CD8-positive, alpha-beta memory T cell (primary cell): ENCODE results near the gene DPP6. TPM values are rescaled to one million over a fixed set of nuclear protein-coding genes. Genes with fewer than 3 reads are reported as not detected.

Experiments used
- CTCF ChIA-PET: fragments of 350-600 bp; sonication (Branson Sonifier 250); formaldehyde crosslinking; loops from one replicate; lab custom pipeline; 2021; ENCODE audit warnings: antibody characterized with exemption; lab: Charles Lee
- POLR2A ChIA-PET: fragments of 350-600 bp; sonication (Branson Sonifier 250); formaldehyde crosslinking; loops from one replicate; lab custom pipeline; 2021; ENCODE audit warnings: antibody characterized with exemption; lab: Charles Lee
- DNase-seq, 5 donors: peaks; one replicate each; pipeline versions ENCODE4 v3.0.0 to v3.0.0-alpha.2; 2020 to 2022; ENCODE audit warnings: mixed read lengths in 1 of 5
- H3K27ac ChIP-seq: one replicate; pipeline ENCODE4 v1.7.0; 2013; ENCODE audit warnings: low read depth, mild to moderate bottlenecking, low read length, moderate library complexity
- H3K27me3 ChIP-seq: 2 replicates; pipeline ENCODE4 v1.7.0; 2013; ENCODE audit warnings: low read length, mild to moderate bottlenecking; ENCODE audit not compliant: insufficient read depth, poor library complexity, severe bottlenecking
- H3K36me3 ChIP-seq: 2 replicates; pipeline ENCODE4 v1.7.0; 2013; ENCODE audit warnings: mild to moderate bottlenecking, low read length, moderate library complexity; ENCODE audit not compliant: insufficient read depth
- H3K4me1 ChIP-seq: 2 replicates; pipeline ENCODE4 v1.7.0; 2013; ENCODE audit warnings: mild to moderate bottlenecking, low read length, moderate library complexity; ENCODE audit not compliant: insufficient read depth
- H3K4me3 ChIP-seq: 2 replicates; pipeline ENCODE4 v1.7.0; 2013; ENCODE audit warnings: mild to moderate bottlenecking, low read length
- H3K9me3 ChIP-seq: 2 replicates; pipeline ENCODE4 v1.7.0; 2013; ENCODE audit warnings: mild to moderate bottlenecking, low read length
- H3K27ac Mint-ChIP-seq, 8 donors: one replicate each; pipeline ENCODE4 v1.8.0; 2020 to 2021; ENCODE audit warnings: mixed read lengths in 8 of 8, mild to moderate bottlenecking in 6 of 8, inconsistent platforms in 3 of 8, moderate library complexity in 3 of 8
- H3K27me3 Mint-ChIP-seq, 2 donors: one replicate each; pipeline ENCODE4 v1.8.0; 2020 to 2021; ENCODE audit warnings: mixed read lengths in 2 of 2, mild to moderate bottlenecking in 1 of 2, moderate library complexity in 1 of 2
- H3K36me3 Mint-ChIP-seq, 3 donors: one replicate each; pipeline ENCODE4 v1.8.0; 2020 to 2021; ENCODE audit warnings: mixed read lengths in 3 of 3, inconsistent platforms in 1 of 3, mild to moderate bottlenecking in 1 of 3
- H3K4me1 Mint-ChIP-seq, 3 donors: one replicate each; pipeline ENCODE4 v1.8.0; 2020 to 2021; ENCODE audit warnings: mixed read lengths in 3 of 3, inconsistent platforms in 1 of 3, mild to moderate bottlenecking in 1 of 3
- H3K4me3 Mint-ChIP-seq, 7 donors: one replicate each; pipeline ENCODE4 v1.8.0; 2020 to 2021; ENCODE audit warnings: mixed read lengths in 7 of 7, mild to moderate bottlenecking in 6 of 7, moderate library complexity in 4 of 7, inconsistent platforms in 2 of 7
- H3K9me3 Mint-ChIP-seq, 5 donors: one replicate each; pipeline ENCODE4 v1.8.0; 2020 to 2022; ENCODE audit warnings: mixed read lengths in 5 of 5, mild to moderate bottlenecking in 3 of 5, moderate library complexity in 2 of 5, inconsistent platforms in 1 of 5
- polyA plus RNA-seq: library from polyadenylated mRNA; unstranded; fragments of 300-500 nt; fragmentation: Illumina TruSeq; gene quantifications from one replicate; pipeline ENCODE4 v1.2.3, GENCODE V29; 2021
- total RNA-seq, 2 experiments: library from RNA; stranded (reverse); gene quantifications; one replicate each; pipeline ENCODE4 v1.2.3, GENCODE V29; 2021

Gene DPP6
- total and polyA plus RNA-seq, 3 experiments from 2014 or later, result not detected

DNA sequence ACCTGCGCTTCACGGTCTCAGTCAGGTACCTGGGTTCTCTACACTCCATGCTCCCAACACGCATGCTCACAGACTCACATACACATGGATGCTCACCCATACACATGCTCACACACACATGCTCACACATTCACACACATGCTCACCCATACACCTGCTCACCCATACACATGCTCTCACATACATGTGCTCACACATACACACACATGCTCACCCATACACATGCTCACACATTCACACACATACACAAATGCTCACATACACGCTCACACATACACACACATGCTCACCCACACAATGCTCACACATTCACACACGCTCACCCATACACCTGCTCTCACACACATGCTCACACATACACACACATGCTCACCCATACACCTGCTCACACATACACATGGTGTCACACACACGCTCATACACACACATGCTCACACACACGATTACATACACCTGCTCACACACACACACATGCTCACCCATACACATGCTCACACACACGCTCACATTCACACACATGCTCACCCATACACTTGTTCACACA is 830.8 kb downstream of the DPP6 start:
- H3K9me3 Mint-ChIP-seq, result no peaks in the 10 kb centered on the region
- CTCF ChIA-PET, result no interaction called here
- no peaks in the 10 kb centered on the region for H3K4me1 ChIP-seq
- no peak overlapping the region for H3K4me3 Mint-ChIP-seq
- no peaks in the 10 kb centered on the region for H3K36me3 Mint-ChIP-seq
- H3K27me3 ChIP-seq, result no peaks in the 10 kb centered on the region
- H3K4me3 ChIP-seq, result no peak overlapping the region
- H3K4me1 Mint-ChIP-seq, result no peaks in the 10 kb centered on the region
- no peak overlapping the region for H3K27ac Mint-ChIP-seq
- POLR2A ChIA-PET, result no interaction called here
- H3K27ac ChIP-seq, result no peak overlapping the region
- no peaks in the 10 kb centered on the region for H3K36me3 ChIP-seq
- DNase-seq, result no peak
- peaks cover 2 to 5% of the 10 kb centered on the region in 2 donors for H3K27me3 Mint-ChIP-seq
- H3K9me3 ChIP-seq, result no peaks in the 10 kb centered on the region

DNA sequence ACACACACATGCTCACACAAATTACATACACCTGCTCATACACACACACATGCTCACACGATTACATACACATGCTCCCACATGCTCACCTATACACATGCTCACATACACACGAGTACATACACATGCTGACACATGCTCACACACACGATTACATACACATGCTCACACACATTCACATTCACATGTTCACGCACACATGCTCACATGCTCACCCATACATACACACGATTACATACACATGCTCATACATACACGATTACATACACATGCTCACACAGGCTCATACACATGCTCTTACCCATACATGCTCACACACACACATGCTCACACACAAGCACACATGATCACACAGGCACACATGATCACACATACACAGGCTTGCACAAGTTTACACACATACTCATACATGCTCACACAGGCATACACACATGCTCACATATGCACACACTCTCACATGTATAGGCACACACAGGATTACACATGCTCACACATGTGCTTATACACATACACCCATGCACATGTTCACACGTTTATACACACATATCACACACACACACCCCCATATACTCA is 832.2 kb downstream of the DPP6 start:
- Mint-ChIP-seq H3K4me3 (no peak overlapping the region), H3K27me3 (peaks cover 2 to 4% of the 10 kb centered on the region in 2 donors), H3K9me3 (peaks cover 0 to 3% (median 0%) of the 10 kb centered on the region in 5 donors), H3K4me1 (no peaks in the 10 kb centered on the region), H3K36me3 (no peaks in the 10 kb centered on the region), H3K27ac (no peak overlapping the region)
- Histone ChIP-seq H3K9me3 (no peaks in the 10 kb centered on the region), H3K4me1 (no peaks in the 10 kb centered on the region), H3K36me3 (no peaks in the 10 kb centered on the region), H3K27me3 (no peaks in the 10 kb centered on the region), H3K4me3 (no peak overlapping the region), H3K27ac (no peak overlapping the region)
- ChIA-PET POLR2A (no interaction called here), CTCF (no interaction called here)
- DNase-seq, result no peak

DNA sequence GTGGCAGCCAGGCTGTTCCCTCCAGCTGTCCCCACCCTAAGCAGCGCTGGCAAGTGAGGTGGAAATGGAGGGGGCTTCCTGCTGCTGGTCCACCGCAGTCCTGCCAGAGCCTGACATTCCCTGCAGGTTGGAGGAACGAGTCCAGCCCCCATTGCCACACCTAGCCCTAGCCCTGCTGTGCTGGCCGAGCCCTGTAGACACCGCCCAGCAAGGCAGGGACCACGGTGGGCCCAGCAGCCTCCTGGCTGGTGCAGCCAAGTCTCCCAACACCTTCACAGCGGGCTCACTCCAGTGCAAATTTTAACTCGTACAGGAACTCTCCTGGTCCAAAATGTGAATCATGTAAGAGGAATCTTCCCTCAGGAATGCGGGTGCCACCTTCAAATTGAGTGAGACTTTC is 834.4 kb downstream of the DPP6 start:
- Histone ChIP-seq H3K36me3 (no peaks in the 10 kb centered on the region), H3K4me1 (no peaks in the 10 kb centered on the region), H3K9me3 (no peaks in the 10 kb centered on the region), H3K27me3 (no peaks in the 10 kb centered on the region), H3K4me3 (no peak overlapping the region), H3K27ac (no peak overlapping the region)
- Mint-ChIP-seq H3K36me3 (no peaks in the 10 kb centered on the region), H3K27ac (no peak overlapping the region), H3K27me3 (peaks cover 5 to 8% of the 10 kb centered on the region in 2 donors), H3K4me3 (no peak overlapping the region), H3K9me3 (peaks cover 0 to 3% (median 0%) of the 10 kb centered on the region in 5 donors), H3K4me1 (no peaks in the 10 kb centered on the region)
- ChIA-PET CTCF (no interaction called here), POLR2A (no interaction called here)
- no peak for DNase-seq

DNA sequence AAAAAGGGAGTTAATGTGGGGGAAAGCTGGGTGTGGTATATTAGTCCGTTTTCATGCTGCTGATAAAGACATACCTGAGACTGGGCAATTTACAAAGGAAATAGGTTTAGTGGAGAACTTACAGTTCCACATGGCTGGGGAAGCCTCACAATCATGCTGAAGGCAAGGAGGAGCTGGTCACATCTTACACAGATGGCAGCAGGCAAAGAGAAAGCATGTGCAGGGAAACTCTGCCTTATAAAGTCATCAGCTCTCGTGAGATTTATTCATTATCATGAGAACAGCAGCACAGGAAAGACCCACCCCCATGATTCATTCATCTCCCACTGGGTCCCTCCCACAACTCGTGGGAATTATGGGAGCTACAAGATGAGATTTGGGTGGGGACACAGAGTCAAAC is 836.5 kb downstream of the DPP6 start:
- Mint-ChIP-seq H3K27ac (no peak overlapping the region), H3K9me3 (peaks cover 0 to 3% (median 0%) of the 10 kb centered on the region in 5 donors), H3K27me3 (peaks cover 9 to 11% of the 10 kb centered on the region in 2 donors), H3K4me1 (no peaks in the 10 kb centered on the region), H3K36me3 (no peaks in the 10 kb centered on the region), H3K4me3 (peak overlapping the region in 1 of 7 donors; percentile 65)
- no peaks in the 10 kb centered on the region for H3K36me3 ChIP-seq
- no peaks in the 10 kb centered on the region for H3K27me3 ChIP-seq
- H3K4me1 ChIP-seq, result no peaks in the 10 kb centered on the region
- H3K4me3 ChIP-seq, result no peak overlapping the region
- ChIA-PET CTCF (no interaction called here), POLR2A (no interaction called here)
- no peak overlapping the region for H3K27ac ChIP-seq
- H3K9me3 ChIP-seq, result no peaks in the 10 kb centered on the region
- no peak for DNase-seq

DNA sequence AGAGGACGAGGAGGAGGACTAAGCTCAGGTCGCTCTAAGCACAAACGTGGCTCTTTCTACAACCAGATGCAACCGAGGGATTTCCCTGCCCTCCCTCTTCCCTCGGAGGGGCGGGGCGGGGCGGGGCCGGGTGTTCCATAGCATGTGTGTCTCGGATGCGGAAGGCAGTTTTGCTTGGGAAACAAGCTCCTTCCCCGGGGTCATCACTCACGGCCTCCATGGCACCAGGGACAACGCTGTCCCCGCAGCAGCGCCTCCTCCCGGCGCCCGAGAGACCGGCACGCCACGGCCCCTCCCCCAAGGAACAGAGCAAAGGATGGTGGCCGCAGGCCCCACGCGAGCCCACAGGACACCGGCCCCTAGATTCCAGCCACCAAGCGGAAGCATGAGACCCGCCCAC is 840.3 kb downstream of the DPP6 start:
- Mint-ChIP-seq H3K36me3 (no peaks in the 10 kb centered on the region), H3K4me1 (no peaks in the 10 kb centered on the region), H3K4me3 (no peak overlapping the region), H3K27me3 (peaks cover 17 to 21% of the 10 kb centered on the region in 2 donors), H3K27ac (no peak overlapping the region), H3K9me3 (peaks cover 0 to 3% (median 0%) of the 10 kb centered on the region in 5 donors)
- H3K27me3 ChIP-seq, result no peaks in the 10 kb centered on the region
- no peak for DNase-seq
- H3K4me1 ChIP-seq, result no peaks in the 10 kb centered on the region
- no peak overlapping the region for H3K4me3 ChIP-seq
- H3K9me3 ChIP-seq, result no peaks in the 10 kb centered on the region
- CTCF ChIA-PET, result no interaction called here
- H3K27ac ChIP-seq, result no peak overlapping the region
- POLR2A ChIA-PET, result no interaction called here
- H3K36me3 ChIP-seq, result no peaks in the 10 kb centered on the region

DNA sequence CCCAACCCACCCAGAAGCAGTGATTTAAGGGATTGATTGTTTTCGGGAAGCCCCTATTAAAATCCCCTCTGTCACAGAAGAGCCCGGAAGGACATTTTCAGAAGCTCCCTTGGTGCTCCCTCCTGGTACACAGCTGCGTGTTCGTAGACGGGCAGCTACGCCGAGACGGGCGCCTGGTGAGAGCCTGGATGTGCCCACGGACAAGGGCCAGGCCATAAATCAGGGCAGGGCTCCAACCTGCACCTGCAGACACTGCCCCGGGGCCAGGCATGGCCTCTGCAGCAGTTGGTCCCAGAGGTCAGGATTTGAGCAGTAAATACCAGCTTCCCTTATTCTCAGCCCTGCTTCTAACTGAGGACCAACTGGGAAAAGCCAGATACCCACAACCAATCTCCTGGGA is 843.9 kb downstream of the DPP6 start:
- H3K4me3 Mint-ChIP-seq, result no peak overlapping the region
- H3K4me1 Mint-ChIP-seq, result no peaks in the 10 kb centered on the region
- H3K27ac ChIP-seq, result no peak overlapping the region
- CTCF ChIA-PET, result no interaction called here
- H3K9me3 ChIP-seq, result no peaks in the 10 kb centered on the region
- H3K27me3 Mint-ChIP-seq, result peaks cover 16 to 17% of the 10 kb centered on the region in 2 donors
- H3K36me3 ChIP-seq, result no peaks in the 10 kb centered on the region
- H3K36me3 Mint-ChIP-seq, result no peaks in the 10 kb centered on the region
- H3K4me1 ChIP-seq, result no peaks in the 10 kb centered on the region
- no peaks in the 10 kb centered on the region for H3K9me3 Mint-ChIP-seq
- no peaks in the 10 kb centered on the region for H3K27me3 ChIP-seq
- H3K27ac Mint-ChIP-seq, result no peak overlapping the region
- DNase-seq, result no peak
- no peak overlapping the region for H3K4me3 ChIP-seq
- POLR2A ChIA-PET, result no interaction called here

GRCh38 chr7:154898973-154899855 is 847.0 kb downstream of the DPP6 start:
- ChIA-PET CTCF (interaction anchor here (1.3 to 1.4 kb wide), 2 partner anchors 11 to 15 kb away, joined by 3 to 4 read pairs; no protein-coding TSS in a partner anchor), POLR2A (no interaction called here)
- Mint-ChIP-seq H3K27me3 (peaks cover 13 to 14% of the 10 kb centered on the region in 2 donors), H3K36me3 (no peaks in the 10 kb centered on the region), H3K4me1 (no peaks in the 10 kb centered on the region), H3K27ac (no peak overlapping the region), H3K4me3 (no peak overlapping the region), H3K9me3 (no peaks in the 10 kb centered on the region)
- no peak overlapping the region for H3K4me3 ChIP-seq
- no peaks in the 10 kb centered on the region for H3K36me3 ChIP-seq
- H3K9me3 ChIP-seq, result no peaks in the 10 kb centered on the region
- H3K4me1 ChIP-seq, result no peaks in the 10 kb centered on the region
- H3K27me3 ChIP-seq, result no peaks in the 10 kb centered on the region
- H3K27ac ChIP-seq, result no peak overlapping the region
- DNase-seq, result peak in 1 of 5 donors; percentile 35

- Mint-ChIP-seq H3K27ac (no peak overlapping the region), H3K27me3 (peaks cover 13 to 18% of the 10 kb centered on the region in 2 donors), H3K9me3 (no peaks in the 10 kb centered on the region), H3K36me3 (no peaks in the 10 kb centered on the region), H3K4me3 (no peak overlapping the region), H3K4me1 (no peaks in the 10 kb centered on the region)
- Histone ChIP-seq H3K27me3 (no peaks in the 10 kb centered on the region), H3K4me3 (no peak overlapping the region), H3K9me3 (no peaks in the 10 kb centered on the region), H3K4me1 (no peaks in the 10 kb centered on the region), H3K36me3 (no peaks in the 10 kb centered on the region), H3K27ac (no peak overlapping the region)
- DNase-seq, result no peak
- CTCF ChIA-PET, result interaction anchor here (1.3 kb wide), 1 partner anchor 14 kb away, joined by 3 read pairs; no protein-coding TSS in a partner anchor
- POLR2A ChIA-PET, result no interaction called here
Observed at GRCh38 chr7:154899862-154900261, 847.7 kb downstream of the DPP6 start.
